DOHH2 (cell line): Measurements from ENCODE around the gene TTI1.

Experiments
- H3F3A ChIP-seq: fragments of 200-600 bp; sonication (generic), shearing (Covaris generic); 2 replicates; pipeline ENCODE4 v1.6.0; 2016; ENCODE audit warnings: antibody characterized with exemption, mild to moderate bottlenecking; ENCODE audit not compliant: control insufficient read depth, insufficient read depth
- H3K27ac ChIP-seq: fragments of 200-600 bp; sonication (generic); 2 replicates; pipeline ENCODE4 v1.5.1; 2014; ENCODE audit warnings: low read depth, mild to moderate bottlenecking, low read length, moderate library complexity
- H3K27me3 ChIP-seq: fragments of 200-600 bp; sonication (generic); 2 replicates; pipeline ENCODE4 v1.6.1; 2014; ENCODE audit warnings: mild to moderate bottlenecking, low read length, mixed read lengths; ENCODE audit not compliant: control insufficient read depth
- H3K36me3 ChIP-seq: fragments of 200-600 bp; sonication (generic); 2 replicates; pipeline ENCODE4 v1.6.1; 2014; ENCODE audit warnings: mild to moderate bottlenecking, low read length, moderate library complexity, mixed read lengths; ENCODE audit not compliant: control insufficient read depth
- H3K4me1 ChIP-seq: fragments of 200-600 bp; sonication (generic); 2 replicates; pipeline ENCODE4 v1.6.1; 2014; ENCODE audit warnings: mild to moderate bottlenecking, low read length, mixed read lengths; ENCODE audit not compliant: control insufficient read depth
- H3K4me2 ChIP-seq: fragments of 200-600 bp; sonication (generic); 2 replicates; pipeline ENCODE4 v1.6.0; 2014; ENCODE audit warnings: mild to moderate bottlenecking, low read length, moderate library complexity
- H3K4me3 ChIP-seq: fragments of 200-600 bp; sonication (generic); 2 replicates; pipeline ENCODE4 v1.5.1; 2014; ENCODE audit warnings: mild to moderate bottlenecking, low read length, mixed read lengths
- H3K79me2 ChIP-seq: fragments of 200-600 bp; sonication (generic); 2 replicates; pipeline ENCODE4 v1.6.1; 2014; ENCODE audit warnings: mild to moderate bottlenecking, low read length, mixed read lengths; ENCODE audit not compliant: control insufficient read depth
- H3K9me2 ChIP-seq: fragments of 200-600 bp; sonication (generic); replicated peaks from 2 replicates; pipeline ENCODE4 v1.6.1; 2014; ENCODE audit warnings: mild to moderate bottlenecking, low read length, mixed read lengths; ENCODE audit not compliant: control insufficient read depth
- H3K9me3 ChIP-seq: fragments of 200-600 bp; sonication (generic); 2 replicates; pipeline ENCODE4 v1.6.1; 2014; ENCODE audit warnings: antibody characterized with exemption, low read length, mixed read lengths; ENCODE audit not compliant: control insufficient read depth, insufficient read depth
- H4K20me1 ChIP-seq: fragments of 200-600 bp; sonication (generic); 2 replicates; pipeline ENCODE4 v1.6.0; 2014; ENCODE audit warnings: low read depth, mild to moderate bottlenecking, antibody characterized with exemption, low read length, moderate library complexity; ENCODE audit not compliant: control insufficient read depth, insufficient read depth
- EZH2phosphoT487 ChIP-seq: fragments of 200-600 bp; sonication (generic); IDR thresholded peaks from 2 replicates; pipeline ENCODE4 v1.6.1; 2017; ENCODE audit warnings: borderline replicate concordance, mild to moderate bottlenecking, antibody characterized with exemption, low read length, moderate library complexity, mixed read lengths
- TF ChIP-seq, protein P1 (sequence below): fragments of 200-600 bp; sonication (generic); IDR thresholded peaks from one replicate; pipeline ENCODE4 v1.5.1; 2014; ENCODE audit warnings: antibody characterized with exemption, mild to moderate bottlenecking, low read depth, low read length; ENCODE audit not compliant: poor library complexity, severe bottlenecking

The TTI1 gene

DNA sequence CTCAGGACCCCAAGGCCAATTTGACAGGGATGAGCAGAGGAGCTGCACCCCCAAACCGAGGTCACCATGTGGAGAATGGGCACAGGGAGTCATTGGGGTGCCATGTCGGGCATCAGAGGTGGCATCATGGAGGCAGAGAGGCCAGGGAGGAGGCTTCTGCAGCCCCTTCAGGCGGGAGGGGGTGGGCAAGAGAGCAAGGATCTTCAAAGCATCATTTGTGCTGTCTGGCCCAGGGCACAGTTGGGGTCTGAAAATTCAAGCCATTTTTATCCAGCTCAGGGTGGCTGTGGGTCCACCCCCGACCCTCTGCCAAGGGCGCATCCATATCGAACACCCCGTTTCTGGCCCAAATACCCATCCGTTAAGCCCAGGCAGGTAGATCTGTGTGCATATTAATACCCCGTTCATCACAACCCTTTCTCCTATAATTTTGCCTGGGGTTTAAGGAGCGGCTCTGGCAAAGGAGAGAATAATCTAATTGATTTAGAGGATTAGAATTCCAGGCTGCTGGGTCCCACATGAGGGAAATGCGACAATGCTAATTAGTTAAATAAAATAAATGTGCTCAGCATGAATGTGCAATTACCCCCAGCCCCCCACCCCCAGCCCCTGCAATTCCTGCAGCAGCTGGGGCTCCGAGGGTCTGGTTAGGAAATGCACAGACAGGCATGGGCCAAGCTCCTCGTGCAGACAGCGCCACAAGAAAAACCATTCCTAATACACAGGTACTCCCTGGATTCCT, 98.5 kb downstream of the TTI1 start:
- Histone ChIP-seq H3K4me3 (no peak overlapping the region), H3K36me3 (no peaks in the 10 kb centered on the region), H4K20me1 (no peaks in the 10 kb centered on the region), H3K9me3 (no peaks in the 10 kb centered on the region), H3K4me1 (no peaks in the 10 kb centered on the region), H3F3A (no peaks in the 10 kb centered on the region), H3K27me3 (0 out of 2 replicates have a peak, but pooled peaks cover 3% of the 10 kb centered on the region), H3K79me2 (no peaks in the 10 kb centered on the region), H3K4me2 (no peak overlapping the region), H3K9me2 (no peaks in the 10 kb centered on the region), H3K27ac (no peak overlapping the region)
- TF ChIP-seq EZH2phosphoT487, result no peak
- TF ChIP-seq, protein P1, sequence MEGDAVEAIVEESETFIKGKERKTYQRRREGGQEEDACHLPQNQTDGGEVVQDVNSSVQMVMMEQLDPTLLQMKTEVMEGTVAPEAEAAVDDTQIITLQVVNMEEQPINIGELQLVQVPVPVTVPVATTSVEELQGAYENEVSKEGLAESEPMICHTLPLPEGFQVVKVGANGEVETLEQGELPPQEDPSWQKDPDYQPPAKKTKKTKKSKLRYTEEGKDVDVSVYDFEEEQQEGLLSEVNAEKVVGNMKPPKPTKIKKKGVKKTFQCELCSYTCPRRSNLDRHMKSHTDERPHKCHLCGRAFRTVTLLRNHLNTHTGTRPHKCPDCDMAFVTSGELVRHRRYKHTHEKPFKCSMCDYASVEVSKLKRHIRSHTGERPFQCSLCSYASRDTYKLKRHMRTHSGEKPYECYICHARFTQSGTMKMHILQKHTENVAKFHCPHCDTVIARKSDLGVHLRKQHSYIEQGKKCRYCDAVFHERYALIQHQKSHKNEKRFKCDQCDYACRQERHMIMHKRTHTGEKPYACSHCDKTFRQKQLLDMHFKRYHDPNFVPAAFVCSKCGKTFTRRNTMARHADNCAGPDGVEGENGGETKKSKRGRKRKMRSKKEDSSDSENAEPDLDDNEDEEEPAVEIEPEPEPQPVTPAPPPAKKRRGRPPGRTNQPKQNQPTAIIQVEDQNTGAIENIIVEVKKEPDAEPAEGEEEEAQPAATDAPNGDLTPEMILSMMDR, result no peak

DNA sequence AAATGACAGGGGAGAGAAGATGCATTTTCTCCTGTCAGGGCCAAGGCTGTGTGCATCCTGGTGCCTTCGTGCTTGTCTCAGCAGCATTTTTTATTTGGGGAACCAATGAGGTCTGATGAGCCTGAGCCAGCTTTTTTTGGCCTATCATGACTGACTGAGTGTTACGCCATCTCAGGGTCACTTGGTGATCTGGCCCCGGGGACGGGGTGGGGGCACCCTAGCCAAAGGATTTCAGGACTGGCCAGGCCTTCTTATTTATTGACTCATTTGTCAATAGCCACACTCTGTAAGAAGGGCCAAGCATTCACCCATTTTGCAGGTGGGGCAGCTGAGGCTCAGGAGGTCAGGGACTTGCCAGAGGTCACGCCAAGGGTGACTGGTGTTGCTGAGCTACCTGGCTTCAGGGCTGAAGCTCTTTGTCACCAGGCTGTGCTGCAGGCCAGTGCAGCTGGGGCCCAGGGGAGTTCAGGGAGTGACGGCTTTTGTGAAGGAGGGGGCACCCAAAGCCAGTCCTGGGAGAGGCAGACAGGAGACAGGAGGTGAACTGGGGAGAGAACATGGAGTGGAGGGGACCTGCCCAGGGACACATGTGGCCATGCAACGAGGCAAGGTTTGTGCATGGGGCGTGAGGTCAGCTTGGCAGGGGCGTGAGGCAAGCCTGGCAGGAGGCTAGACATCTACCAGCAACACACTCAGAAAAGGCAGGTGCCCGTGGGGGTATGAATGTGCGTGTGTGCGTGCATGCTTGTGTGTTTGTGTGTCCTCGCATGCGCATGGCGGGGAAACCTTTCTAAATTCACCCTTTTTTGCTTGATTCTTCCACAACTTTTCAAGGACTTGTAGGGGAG, 99.2 kb downstream of the TTI1 start:
- Histone ChIP-seq H3K4me1 (no peaks in the 10 kb centered on the region), H3F3A (no peaks in the 10 kb centered on the region), H3K4me3 (no peak overlapping the region), H3K4me2 (no peak overlapping the region), H3K79me2 (no peaks in the 10 kb centered on the region), H3K36me3 (no peaks in the 10 kb centered on the region), H4K20me1 (no peaks in the 10 kb centered on the region), H3K27ac (no peak overlapping the region), H3K27me3 (peaks cover 3% of the 10 kb centered on the region; the same call in 1 of the 2 replicates), H3K9me3 (no peaks in the 10 kb centered on the region), H3K9me2 (no peaks in the 10 kb centered on the region)
- TF ChIP-seq, protein P1, result no peak
- TF ChIP-seq EZH2phosphoT487, result no peak
